Sciatic nerve (tissue), 2 donors: ENCODE measurements around the gene KLHL28. TPM values are rescaled to one million over a fixed set of nuclear protein-coding genes. Genes with fewer than 3 reads are reported as not detected.
A peak's percentile ranks its signal among the peaks of the same experiment; 100 is the strongest.

Experiments
- ATAC-seq: fragments of 200-7000 bp; cut with Tn5 transposase; one replicate; pipeline ENCODE4 v1.9.1; 2020; ENCODE audit warnings: mild to moderate bottlenecking, moderate library complexity
- DNase-seq: peaks from one replicate; pipeline ENCODE4 v3.0.0-alpha.2; 2020; ENCODE audit warnings: low spot score
- intact Hi-C: fragments of 100-400 bp; cut with DNase I; formaldehyde crosslinking; loops from one replicate; pipeline ENCODE4 v1.14.2; 2022
- total RNA-seq: library from RNA; stranded (reverse); fragmentation: NEBNext Ultra II Directional; extraction: Animal tissue kit (Norgen Biotek cat#: 25700); gene quantifications from one replicate; pipeline ENCODE4 v1.2.1, GENCODE V29; 2021
- donor health status: DM: no; HTN: no; CAD: no.
- donor health status: DM: no; HTN: no; CAD: no.

KLHL28 gene
- total RNA-seq, 1 donor from 2014 or later, result 19.2 TPM

GRCh38 chr14:44962334-44963043 lies 742 bp upstream of the KLHL28 start:
- intact Hi-C loops, result no loop called here
- DNase-seq, result peak; percentile 74
- peak; percentile 61 for ATAC-seq

DNA sequence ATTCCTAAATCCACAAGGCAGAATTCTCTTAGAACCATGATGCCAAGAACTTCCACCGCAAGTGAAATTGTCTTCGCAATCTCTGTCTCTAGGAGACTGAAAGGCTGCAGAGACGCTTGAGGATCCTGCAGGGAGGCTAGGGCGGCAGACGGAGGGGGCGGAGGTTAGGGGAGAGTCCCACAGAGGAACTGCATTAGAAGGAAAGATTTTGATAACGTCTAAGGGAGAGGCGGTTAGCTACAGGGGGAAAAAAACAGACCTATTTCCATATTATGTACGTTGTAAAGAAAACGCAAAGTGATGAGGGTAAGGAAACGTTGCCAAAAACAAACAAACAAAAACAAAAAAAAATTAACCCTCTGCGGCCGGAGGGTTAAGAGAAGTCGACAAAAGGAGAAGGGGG lies 595 bp downstream of the KLHL28 start:
- peak; percentile 77 for DNase-seq
- intact Hi-C loops, result no loop called here
- peak; percentile 70 for ATAC-seq

DNA sequence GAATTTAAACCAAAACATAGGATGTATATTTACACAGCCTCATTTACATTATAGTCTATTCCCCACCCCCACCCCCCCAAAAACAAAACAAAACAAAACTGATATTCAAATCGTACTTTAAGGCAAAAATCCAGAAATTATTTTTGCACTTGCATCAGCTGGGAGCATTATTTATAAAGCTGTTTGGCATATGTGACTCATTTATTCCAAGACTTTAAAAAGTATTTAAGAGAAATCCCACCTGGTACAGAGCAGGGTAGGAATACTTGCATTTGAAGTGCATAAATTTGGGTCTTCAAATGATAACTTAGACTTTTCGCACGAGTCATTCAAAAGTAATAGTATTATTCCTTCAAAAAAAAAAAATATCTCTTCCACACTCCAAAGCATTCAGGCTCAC lies 1.1 kb downstream of the KLHL28 start:
- ATAC-seq (no peak), DNase-seq (no peak)
- intact Hi-C loops, result no loop called here

- ATAC-seq (no peak), DNase-seq (no peak)
- intact Hi-C loops, result no loop called here
Observed at GRCh38 chr14:44960146-44960545, 1.6 kb downstream of the KLHL28 start.

- intact Hi-C loops, result no loop called here
- DNase-seq (no peak), ATAC-seq (no peak)
Observed at GRCh38 chr14:44959538-44959937, 2.2 kb downstream of the KLHL28 start.

GRCh38 chr14:44956866-44957265 lies 4.9 kb downstream of the KLHL28 start:
- intact Hi-C loops, result no loop called here
- DNase-seq (no peak), ATAC-seq (no peak)

- intact Hi-C loops, result no loop called here
- no peak for DNase-seq
- ATAC-seq, result no peak
Observed at GRCh38 chr14:44955528-44955927, 6.2 kb downstream of the KLHL28 start.

DNA sequence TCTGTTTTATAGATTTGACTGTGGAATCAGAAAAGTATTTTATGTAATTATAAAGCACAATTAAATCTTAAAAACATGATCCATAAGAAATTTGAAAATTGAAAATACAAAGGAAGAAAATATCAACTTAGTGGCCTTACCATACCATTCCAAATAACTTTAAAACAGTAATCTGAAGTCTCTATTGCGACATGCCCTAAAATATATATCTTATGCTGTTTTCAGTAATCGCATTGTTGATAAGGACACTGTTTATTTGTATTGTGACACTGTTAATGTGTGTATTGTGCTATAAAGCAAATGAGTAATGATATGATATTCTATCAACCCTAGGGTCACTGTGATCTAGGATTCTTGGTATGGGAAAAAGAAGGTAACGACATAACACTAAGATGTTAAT lies 7.0 kb downstream of the KLHL28 start:
- ATAC-seq, result no peak
- intact Hi-C loops, result no loop called here

GRCh38 chr14:44952391-44953110 lies 9.2 kb downstream of the KLHL28 start:
- DNase-seq (no peak), ATAC-seq (no peak)
- intact Hi-C loops, result no loop called here

More for the DNA sequence above, 7.0 kb downstream of the KLHL28 start:
- DNase-seq, result no peak

DNA sequence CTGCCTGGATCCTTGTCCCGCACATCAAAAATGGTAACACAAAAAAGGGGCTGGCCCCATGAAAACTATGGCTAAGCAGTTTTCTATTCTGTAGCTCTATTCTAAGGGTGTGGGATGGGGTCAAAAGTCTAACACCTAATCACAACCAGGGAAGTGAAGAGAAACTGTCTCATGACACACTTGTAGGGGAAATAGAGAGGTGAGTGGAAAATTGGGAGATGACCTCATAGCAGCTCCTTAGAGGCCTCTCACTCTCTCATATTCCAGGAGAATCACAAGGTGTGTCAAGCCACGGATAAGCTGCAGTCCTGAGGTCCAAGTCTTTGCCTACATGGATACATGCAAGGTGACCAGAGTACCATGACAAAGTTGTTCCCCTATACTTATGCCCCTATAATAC lies 10.7 kb downstream of the KLHL28 start:
- DNase-seq (no peak), ATAC-seq (no peak)
- intact Hi-C loops, result no loop called here

- intact Hi-C loops, result no loop called here
- ATAC-seq (no peak), DNase-seq (no peak)
Observed at GRCh38 chr14:44945264-44945663, 16.5 kb downstream of the KLHL28 start.

DNA sequence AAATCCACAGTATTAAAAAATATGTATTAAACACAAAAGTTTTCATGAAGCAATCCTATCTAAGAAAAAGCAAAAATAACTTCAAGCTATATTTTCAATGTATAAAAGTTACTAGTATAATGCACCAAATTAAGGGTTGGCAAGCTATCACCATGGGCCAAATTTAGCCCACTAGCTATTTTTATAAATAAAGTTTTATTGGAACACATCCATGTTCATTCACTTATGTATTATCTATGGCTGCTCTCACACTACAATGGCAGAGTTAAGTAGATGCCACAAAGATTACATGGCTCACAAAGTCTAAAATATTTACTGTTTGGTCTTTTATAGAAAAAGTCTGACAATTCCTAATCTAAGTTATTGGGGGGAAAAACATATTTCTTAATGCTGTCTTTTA lies 17.6 kb downstream of the KLHL28 start:
- intact Hi-C loops, result no loop called here
- ATAC-seq, result no peak
- no peak for DNase-seq

GRCh38 chr14:44942436-44942835 lies 19.3 kb downstream of the KLHL28 start:
- ATAC-seq, result no peak
- no peak for DNase-seq
- intact Hi-C loops, result no loop called here

GRCh38 chr14:44941591-44941990 lies 20.2 kb downstream of the KLHL28 start:
- DNase-seq (no peak), ATAC-seq (no peak)
- intact Hi-C loops, result no loop called here

DNA sequence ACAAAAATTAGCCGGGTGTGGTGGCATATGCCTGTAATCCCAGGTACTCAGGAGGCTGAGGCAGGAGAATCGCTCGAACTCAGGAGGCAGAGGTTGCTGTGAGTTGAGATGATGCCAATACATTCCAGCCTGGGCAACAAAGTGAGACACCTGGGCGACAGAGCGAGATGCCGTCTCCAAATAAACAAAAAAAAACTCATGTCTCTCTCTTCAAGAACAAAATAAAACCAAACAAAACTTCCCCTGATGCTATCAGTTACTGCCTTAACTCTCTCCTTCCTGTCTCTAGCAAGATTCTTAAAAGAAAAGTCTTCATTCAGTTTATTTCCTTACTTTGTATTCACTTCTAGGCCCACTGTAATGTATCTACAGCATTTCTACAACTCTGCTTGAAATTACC lies 20.8 kb downstream of the KLHL28 start:
- ATAC-seq (no peak), DNase-seq (no peak)
- intact Hi-C loops, result no loop called here

DNA sequence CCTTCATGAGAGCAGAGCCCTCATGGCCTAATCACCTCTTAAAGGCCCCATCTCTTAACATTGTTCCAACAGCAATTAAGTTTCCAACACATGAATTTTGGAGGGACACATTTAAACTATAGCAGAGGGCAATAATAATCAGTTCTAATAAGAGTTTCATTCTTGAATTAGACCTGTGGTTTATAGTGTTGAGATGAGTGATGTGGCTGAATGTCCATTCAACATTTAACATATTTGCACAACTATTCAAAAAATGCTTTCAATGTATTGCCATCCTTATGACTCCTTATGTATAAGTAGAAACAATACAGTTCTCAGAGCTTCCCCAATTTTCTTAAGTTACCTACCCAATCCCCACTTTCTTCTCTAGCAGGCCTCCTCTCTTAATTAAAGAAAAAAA lies 21.5 kb downstream of the KLHL28 start:
- DNase-seq (no peak), ATAC-seq (no peak)
- intact Hi-C loops, result no loop called here

GRCh38 chr14:44937547-44937946 lies 24.2 kb downstream of the KLHL28 start:
- ATAC-seq (no peak), DNase-seq (no peak)
- intact Hi-C loops, result no loop called here

DNA sequence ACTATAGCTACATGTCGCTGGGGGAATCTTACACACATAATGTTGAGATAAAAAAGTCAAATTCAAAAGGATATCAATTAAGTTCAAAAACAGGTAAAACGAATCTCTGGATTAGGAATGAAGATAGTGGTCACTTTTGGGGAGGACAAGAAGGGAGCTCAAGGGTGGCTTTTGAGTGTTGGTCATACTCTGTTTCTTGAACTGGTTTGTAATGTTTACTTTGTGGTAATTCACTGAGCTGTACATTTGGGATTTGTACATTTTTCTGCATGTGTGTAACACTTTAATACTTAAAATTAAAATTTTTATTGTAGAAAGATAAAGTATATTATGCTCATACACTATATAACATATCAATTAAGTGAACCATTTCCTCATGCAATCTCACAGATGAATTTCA lies 26.6 kb downstream of the KLHL28 start:
- intact Hi-C loops, result no loop called here
- DNase-seq (no peak), ATAC-seq (no peak)

DNA sequence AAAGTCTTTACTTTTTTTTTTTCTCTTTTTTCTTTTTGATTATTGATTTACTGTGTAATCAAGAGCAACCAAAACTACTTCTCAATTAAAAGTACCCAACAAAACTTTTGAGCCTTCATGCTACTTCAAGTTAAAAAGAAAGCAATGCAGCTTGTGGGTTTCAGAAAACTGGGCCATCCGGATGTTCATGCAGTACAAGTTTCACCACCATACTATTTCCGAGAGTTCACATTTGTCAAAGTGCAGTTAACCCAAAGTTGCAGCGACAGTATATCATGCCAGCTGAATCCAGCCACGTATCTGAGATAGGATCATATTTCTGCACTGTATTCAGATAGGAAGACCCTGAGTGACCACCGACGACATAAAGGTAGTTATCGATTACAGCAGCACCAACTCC lies 33.0 kb downstream of the KLHL28 start:
- ATAC-seq (no peak), DNase-seq (no peak)
- intact Hi-C loops, result no loop called here

GRCh38 chr14:44914849-44915248 lies 46.9 kb downstream of the KLHL28 start:
- ATAC-seq, result peak; percentile 70
- DNase-seq, result no peak
- intact Hi-C loops, result loop anchor here (10.0 kb wide), 1 partner anchor 350 kb away; no protein-coding TSS in a partner anchor
